Fibroblast of gingiva (primary cell): ENCODE results near the gene RSF1.

ENCODE experiments used
- DNase-seq: peaks from one replicate; pipeline ENCODE4 v3.0.0-alpha.2; 2011; ENCODE audit warnings: low read depth

RSF1 gene

DNA sequence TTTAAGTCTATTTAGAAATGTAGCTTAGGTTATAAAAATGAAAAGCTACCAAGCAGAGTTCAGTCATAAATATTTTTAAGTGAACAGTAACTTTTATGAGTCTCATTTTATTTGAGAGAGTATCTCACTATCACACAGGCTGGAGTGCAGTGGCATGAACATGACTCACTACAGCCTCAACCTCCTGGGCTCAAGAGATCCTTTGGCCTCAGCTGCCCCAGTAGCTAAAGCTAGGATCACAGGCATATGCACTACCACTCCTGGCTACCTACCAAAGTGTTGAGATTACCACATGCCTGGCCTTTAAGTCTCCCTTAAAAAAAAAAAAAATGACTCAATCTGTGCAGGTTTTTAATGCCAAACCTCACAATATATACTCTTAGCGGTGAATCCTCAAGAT, 148.3 kb downstream of the RSF1 start:
- DNase-seq: peak; percentile 95

DNA sequence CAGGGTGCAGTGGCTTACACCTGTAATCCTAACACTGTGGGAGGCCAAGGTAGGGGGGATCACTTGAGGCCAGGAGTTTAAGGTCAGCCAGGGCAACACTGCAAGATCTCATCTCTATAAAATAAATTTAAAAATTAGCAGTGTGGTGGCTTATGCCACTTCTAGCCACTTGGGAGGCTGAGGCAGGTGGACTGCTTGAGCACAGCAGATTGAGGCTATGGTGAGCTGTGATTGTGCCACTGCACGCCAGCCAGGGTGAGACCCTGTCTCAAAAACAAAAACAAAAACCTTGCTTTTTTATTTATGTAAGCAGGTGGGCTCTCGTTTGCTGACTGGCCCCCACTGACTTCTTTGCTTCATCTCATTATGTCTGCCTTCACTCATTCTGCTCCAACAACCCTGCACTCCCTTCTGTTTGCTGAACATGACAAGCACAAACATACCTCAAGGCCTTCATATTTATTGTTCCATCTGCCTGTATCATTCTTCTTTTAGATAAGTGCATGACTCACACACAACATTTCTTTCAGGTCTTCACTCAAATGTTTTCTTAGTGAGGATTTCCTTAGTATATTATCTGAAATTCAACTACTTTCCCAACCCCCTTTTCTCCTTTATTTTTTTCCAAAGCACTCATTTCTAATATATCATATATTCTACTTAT, 150.5 kb downstream of the RSF1 start:
- no peak for DNase-seq

DNA sequence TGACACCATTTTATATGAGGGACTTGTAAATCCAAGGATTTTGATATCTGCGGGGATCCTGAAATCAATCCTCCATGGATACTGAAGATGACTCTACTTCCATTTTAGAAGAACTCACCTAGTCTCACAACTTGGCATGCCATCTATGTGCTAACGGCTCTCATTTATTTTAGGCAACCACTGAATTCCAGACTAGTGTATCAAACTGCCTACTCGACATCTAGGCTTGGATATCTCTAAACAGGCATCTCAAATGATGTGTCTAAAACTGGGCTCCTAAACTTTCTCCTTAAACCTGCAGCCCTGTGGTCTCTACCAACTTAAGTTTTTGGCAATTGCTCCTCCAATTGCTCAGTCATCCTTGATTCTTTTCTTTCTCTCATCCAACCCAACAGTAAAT, 151.8 kb downstream of the RSF1 start:
- DNase-seq: no peak

DNA sequence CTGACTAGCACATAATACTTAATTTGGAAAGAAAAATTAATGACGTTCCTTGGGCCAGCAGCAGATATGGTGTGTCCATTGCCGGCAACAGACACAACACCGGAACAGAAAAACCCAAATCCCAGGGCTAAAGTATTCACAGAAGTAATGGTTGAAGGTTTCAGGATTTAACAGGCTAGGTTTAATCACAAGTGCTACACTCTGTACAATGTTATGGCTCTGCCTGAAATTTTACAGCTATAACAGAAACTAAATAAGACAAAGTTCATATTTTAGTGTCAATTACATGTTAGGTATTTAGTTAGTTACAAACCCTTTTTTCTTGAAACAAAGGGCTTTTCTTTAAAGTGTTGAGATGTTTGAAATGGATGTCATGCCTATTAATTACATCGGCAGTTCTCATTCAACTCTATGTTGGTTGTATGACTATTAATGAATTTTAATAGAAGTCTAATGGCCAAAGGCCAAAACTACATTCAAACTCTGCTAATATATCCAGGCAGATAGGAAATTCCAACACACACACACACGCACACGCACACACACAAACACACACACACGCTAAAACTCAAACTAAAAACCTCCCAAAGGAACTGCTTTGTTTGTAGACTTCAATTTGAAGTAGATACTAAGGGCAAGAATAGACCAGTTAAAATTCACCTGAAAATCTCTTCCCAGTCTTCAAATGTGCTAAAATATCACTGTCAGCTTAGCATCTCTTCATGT, 155.1 kb downstream of the RSF1 start:
- no peak for DNase-seq

DNA sequence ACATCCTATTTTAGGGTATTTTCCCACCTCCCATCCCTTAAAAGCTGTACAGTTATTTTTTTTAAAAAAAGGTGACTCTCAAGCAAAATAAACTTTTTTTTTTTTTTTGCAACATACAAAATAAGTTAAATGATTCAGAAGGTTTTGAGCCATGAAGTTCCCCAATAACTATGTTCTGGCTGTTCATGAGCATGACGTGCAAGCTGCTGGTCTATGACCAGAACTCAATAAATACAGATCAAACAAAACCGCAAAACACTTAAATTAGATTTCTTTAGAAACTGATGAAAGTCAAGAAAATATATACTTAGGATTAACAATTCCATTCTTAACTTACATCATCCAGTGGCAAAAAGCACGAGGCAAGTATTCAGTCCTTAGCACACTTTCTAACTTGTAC, 158.9 kb downstream of the RSF1 start:
- no peak for DNase-seq

DNA sequence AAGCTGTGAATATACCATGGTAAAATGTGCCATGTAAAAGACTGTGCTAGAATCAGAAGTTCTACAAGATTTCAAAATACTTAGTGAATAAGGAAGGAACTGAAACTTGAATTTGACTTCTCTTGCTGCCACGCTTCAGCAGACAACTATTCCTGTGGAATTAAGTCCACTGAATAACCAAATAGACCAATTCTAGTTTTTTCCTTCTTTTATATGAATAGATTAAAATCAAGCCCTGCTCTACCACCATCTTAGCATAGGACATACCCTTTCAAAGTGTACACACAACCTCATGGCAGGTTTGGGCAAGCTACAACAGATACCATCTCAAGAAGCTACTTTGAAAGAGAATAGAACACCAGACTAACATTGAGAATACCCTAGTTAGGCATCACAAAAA, 159.6 kb downstream of the RSF1 start:
- DNase-seq: no peak

DNA sequence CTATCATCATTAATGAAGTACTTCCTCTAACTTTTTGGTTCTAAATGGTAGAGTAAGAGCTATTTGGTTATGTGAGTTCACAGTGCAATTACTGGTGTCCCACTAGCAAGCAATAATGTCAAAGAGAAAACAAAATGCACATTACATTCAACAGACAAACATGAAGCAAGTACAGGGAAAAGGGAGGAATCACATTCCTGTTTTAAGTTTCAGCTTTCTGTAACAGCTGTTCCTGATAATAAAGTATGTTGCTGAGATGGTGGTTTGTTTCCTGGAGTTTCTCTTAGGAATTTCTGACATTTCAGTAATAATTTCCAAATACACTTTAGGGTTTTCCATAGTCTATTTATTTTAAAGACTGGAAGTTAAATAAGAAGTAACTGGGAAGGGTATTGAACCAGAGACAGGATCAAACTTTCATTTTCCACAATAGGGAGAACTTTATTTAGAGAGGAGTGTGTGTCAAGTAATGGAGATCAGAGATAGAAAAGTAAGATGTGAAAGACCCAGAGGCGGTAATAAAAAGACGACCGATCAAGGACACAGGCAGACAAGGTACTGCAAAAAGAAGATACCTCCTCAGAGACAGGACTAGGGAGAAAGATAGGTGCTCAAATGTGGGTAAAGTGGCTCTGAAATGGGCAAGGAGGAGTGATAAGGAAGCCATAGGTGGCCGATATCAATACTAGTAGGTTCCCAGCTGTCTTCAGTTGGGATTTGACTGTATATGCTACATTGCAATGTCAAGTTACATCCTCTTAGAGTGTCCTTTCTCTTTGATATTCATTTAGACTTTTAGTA, 162.1 kb downstream of the RSF1 start:
- peak; percentile 82 for DNase-seq

DNA sequence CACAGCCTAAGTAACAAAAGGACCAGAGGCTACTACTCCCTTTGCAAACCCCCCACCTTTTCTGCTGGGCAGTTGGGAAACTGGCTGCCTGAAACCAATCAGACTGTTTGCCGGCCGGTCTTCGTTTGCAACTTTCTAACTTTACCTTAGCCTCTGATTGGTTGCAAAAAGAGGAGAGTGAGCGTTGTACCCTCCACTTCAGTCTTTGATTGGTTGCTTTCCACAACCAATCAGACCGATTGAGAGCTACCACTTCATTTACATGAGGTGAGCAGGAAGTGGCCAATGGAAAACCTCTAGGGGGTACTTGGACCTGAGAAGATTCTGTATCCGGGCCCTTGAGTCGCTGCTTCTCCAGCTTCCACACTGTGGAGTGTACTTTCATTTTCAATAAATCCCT, 164.2 kb downstream of the RSF1 start:
- no peak for DNase-seq

DNA sequence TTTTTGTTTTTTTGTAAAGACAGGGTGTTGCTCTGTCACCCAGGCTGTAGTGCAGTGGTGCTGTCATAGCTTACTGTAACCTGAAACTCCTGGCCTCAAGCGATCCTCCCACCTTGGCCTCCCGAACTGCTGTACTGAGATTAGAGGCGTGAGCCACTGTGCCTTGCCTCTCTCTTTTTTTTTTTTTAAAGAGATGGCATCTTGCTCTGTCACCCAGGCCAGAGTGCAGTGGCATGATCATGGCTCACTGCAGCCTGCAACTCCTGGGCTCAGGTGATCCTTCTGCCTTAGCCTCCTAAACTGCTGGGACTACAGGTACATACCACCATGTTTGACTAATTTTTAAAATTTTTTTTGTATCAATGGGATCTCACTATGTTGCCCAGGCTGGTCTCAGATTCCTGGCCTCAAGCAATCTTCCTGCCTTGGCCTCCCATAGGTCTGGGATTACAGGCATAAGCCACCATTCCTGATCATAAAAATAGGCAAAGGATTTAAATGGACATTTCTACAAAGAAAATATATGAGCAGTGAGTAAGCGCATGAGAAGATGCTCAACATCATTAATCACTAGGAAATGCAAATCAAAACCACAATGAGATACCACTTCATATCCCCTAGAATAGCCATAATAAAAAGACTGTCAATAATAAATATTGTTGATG, 165.6 kb downstream of the RSF1 start:
- DNase-seq: no peak

DNA sequence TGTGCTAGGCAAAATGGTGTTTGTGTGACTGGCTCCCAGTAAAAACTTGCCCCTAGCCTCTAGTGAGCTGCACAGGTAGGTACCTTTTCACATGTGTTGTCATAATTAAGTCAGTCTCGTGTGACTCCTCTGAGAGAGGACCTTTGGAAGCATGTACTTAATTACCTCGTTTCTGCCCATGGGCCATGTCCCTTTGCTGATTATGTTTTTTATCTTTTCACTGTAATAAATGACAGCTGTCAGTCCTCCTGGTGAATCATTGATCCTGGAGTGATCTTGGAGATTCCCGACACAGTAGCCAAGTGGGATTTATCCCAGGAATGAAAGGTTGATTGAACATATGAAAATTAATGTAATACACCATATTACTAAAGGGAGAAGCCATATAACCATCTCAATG, 170.4 kb downstream of the RSF1 start:
- no peak for DNase-seq

DNA sequence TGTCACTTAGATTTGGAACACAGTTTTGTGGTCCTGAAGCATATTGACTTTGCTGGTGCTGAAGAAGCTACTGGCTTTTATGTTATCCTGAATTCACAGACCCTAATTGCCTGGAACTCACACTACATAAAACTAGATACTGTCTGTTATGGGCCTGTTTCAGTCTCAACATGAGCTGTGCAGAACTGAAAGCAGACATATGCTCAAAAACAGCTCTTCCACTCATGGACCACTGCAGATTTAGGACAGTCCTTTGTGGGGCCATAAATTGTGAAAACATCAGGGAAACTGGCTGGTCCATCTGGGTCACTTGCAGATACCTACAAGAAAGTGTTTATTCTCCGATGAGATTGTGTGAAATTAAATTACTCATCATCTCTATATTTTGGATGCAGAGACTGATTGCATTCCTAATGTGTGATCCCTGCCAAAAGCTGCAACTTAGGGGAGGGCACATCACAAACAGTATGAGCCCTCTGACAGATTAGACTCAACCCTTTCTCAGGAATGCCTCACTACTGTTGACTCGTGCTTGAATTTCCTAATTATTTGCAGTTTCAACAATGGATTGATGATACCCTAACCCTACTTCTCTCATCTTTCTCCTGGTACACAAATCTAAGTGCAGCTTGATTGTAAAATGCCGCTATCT, 172.7 kb downstream of the RSF1 start:
- no peak for DNase-seq

DNA sequence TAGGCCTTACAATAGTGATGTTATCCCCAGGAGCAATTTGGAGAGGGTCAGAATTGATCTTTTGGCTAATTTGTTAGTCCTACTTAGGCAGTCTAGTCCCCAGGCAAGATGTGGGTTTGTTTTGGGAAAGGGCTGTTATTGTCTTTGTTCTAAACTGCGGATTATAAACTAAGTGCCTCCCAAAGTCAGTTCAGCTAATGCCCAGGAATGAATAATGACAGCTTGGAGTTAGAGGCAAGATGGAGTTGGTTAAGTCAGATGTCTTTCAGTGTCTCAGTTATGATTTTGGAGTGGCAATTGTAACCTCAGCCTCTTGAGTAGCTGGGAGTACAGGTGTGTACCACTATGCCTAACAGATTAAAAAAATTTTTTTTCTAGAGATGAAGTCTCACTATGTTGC, 175.6 kb downstream of the RSF1 start:
- DNase-seq: no peak

DNA sequence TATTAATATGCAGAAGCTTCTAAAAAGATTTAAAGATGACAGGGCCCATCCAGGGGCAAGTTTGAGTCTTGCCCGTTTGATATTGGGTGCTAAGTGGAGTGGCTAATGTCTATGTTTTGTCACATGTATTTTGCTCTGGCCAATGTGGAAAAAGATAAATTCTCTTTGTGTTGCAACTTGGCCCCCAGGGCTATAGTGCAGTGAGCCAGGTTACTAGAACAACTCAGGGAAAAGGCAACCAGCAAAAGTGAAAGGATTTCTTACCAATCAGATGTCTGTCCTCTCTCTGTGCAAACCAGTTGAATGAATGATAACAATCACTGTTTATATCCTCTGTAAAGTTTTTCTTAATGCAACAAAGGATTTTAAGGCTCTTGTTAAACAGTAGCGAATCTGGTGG, 178.3 kb downstream of the RSF1 start:
- DNase-seq: no peak

DNA sequence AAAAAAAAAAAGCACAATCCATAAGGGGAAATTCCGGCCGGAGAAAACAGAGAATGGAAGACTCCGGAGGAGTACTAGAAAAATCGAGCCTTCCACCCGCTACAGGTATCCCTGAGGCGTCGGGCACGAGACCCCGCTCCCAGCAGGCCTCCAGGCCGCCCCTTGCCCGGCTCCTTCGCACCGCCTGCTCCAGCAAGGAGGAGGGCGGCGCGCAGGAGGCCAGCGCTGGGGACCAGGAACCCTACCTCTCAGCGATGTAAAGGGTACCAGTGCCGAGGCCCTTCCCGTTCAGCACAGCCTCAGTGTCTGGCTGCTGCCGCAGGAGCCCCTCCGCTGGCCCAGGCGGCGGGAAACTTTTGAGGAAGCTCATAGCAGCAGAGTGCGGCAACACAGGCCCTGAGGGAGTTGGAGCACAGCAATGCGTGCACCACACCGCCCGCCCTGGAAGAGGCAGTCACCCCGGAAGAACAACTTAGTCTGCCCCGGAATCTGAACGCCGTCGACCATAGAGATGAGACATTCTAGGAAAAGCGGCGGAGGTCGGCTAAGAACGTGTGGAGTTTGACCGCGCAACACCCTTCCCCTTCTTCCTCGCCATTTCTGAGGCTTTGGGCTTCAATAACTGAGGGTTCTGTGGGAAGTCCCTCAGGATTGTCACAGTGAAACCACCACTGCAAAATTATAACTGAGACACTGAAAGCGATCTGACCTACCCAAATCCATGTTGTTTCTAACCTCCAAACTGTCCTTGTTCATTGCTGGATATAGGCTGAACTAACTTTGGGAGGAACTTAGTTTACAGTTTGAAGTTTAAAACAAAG, 183.0 kb downstream of the RSF1 start, which contains the start of gene CLNS1A:
TSS of gene CLNS1A (minus strand) at position 450 of the 821 bp plus-strand sequence. CDS start at position 370, 80 bp downstream.
- DNase-seq: peak; percentile 90

DNA sequence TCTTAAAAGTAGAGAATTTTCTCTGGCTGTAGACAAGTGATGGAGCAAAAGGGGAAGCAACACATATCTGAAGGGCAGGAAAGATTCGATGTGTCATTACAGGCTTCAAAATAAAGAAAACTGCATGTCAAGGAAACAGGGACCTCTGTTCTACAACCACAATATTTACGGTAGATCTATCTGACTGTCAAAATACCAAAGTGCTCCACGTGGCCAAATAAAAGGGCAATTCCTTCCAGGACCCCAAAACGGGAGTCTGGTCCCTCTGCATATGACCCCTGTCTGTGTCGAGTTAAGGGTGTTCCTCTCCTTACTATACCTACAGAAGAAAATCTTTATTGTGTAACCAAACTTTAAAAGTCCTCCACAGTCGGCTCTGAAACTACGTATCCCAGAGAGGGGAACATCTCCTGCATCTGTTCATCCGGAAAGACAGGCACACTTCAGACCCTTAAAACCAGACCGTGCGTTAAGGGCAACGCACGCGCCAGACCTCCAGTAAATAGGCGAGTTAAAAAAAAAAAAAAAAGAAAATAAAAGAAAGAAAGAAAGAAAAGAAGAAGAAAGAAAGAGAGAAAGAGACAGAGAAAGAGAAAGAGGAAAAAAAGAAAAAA, 183.7 kb downstream of the RSF1 start:
- no peak for DNase-seq

DNA sequence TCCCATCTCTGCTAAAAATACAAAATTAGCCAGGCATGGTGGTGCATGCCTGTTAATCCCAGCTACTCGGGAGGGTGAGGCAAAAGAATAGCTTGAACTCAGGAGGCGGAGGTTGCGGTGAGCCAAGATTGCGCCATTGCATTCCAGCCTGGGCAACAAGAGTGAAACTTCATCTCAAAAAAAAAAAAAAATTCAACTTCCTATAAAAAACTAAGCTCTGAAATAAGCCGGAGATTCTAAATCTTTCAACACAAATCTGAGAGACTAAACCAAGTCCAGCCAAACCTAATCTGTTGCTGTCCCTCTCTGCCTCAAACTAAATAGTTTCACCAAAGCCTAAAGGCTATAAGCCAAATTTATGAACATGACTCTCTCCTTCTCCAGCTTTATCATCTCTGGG, 186.6 kb downstream of the RSF1 start:
- peak; percentile 57 for DNase-seq

DNA sequence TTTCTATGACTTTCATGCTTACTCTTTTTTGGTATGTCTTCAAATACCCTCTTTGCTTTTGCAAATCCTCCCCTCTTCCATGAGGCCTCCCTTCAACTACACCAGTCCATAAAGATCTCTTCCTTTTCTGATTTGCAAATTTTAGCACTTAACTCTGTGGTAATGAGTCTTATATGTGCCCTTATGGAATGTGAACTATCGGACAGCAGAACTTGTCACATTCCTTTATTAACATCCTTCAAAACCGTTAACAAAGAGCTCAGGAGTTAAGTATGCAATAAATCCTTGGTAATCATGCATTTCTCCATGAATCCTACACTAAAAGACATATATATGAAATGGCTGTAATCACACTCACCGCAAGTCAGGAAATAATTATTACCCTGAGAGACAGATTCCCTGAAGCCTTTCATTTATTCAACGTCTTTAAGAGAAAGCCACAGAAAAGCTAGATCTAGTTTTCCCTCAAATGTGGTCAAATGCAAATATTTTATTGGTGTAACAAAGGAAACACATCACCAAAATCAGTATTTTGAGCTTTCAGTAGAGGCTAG, 190.3 kb downstream of the RSF1 start:
- no peak for DNase-seq

DNA sequence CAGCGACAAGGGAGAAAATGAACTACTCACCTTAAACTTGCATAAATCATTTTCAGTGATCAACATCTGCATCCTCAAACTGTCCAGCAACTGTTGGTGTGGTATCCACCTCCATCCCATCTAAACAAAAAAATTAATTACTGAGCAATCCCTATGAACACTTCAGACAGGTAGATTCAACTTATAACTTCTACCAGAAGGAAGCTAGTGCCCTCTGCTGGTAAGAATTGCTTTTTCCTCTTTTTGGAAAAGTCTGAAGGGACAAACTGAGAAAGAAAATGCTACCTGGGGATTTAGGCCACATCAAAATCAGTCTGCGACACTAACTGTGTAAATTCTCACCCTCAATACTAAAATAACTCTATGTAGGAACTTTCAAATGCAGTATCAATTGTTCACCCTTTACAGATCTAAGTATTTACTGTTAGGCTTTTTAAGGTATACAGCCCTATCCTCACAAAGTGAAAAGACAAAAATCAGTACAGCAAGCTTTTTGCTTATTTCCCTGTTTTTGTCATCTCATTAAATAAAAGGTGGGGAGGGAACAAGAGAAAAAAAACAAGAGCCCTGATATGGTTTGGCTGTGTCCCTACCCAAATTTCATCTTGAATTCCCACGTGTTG, 200.8 kb downstream of the RSF1 start:
- DNase-seq: peak; percentile 28

DNA sequence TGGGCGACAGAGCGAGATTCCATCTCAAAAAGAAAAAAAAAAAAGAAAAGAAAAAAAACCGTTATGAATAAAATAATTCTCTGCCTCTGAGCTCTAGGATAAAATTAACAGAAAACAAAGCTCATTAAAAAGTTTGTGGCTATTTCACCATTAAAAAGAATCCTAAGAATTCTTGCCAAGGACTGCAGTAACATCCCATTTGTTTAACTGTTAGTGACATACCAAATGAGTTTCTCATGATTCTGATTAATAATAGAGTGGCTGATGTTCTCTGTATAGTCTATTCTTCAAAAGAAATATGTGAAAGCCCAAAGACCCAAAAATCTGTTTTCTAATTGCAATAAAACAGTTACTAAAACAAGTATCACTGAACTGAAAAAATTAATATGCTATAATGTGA, 202.6 kb downstream of the RSF1 start:
- peak; percentile 40 for DNase-seq

DNA sequence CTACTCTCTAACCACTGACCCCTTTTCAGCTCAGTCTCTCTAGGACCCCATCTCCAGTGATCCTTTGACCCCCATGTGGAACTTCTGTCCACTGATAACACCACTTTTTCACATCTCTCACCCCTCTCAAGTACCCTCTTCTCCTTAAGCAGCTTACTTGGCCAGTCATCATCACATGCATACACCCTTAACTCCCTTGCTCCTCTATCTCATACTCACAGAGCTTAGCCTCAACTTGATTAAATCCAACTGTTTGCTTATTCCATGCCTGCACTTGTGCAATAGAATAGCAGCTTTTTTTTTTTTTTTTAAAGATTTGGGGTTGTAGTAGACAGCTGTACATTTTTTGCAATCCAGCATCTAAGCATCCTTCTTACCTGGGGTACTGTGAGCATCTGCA, 208.6 kb downstream of the RSF1 start:
- peak; percentile 51 for DNase-seq
